ENCODE data around the gene SH2D7. TPM values are rescaled to one million over a fixed set of nuclear protein-coding genes. Genes with fewer than 3 reads are reported as not detected.

SH2D7 gene
- total RNA-seq: not detected

GRCh38 chr15:78092261-78093041 lies at the start of gene SH2D7:
SH2D7 (plus strand) TSS chr15:78092561; CDS start chr15:78092585, 24 bp downstream.

GRCh38 chr15:78077053-78077870 lies 15.1 kb upstream of the SH2D7 start, which contains the start of gene TBC1D2B:
TBC1D2B (minus strand) TSS chr15:78077711; CDS start chr15:78077652, 59 bp downstream.

GRCh38 chr15:78131295-78132061 lies 39.1 kb downstream of the SH2D7 start, which contains the start of gene CIB2:
CIB2 (minus strand) TSS chr15:78131445; CDS start chr15:78131215, 230 bp downstream.

GRCh38 chr15:78149068-78149804 lies 56.9 kb downstream of the SH2D7 start, which contains the start of gene IDH3A:
IDH3A (plus strand) TSS chr15:78149362; CDS start chr15:78149404, 42 bp downstream.

Small RNAs within 50 kb of the gene (small RNA-seq; reads per million reads assigned to genes)
- 0 reads per million in 2 donors for gene RF00092

Other genes with a start within 250 kb of the SH2D7 start
- 10 to 100 TPM; 22.3 to 33.4 TPM for gene TBC1D2B, start 14.8 kb upstream of the SH2D7 start, total RNA-seq
- gene CIB2, start 38.9 kb downstream of the SH2D7 start, total RNA-seq: 10 to 100 TPM; 10.3 to 12.0 TPM
- gene IDH3A, start 56.8 kb downstream of the SH2D7 start, total RNA-seq: 10 to 100 TPM; 38.9 to 65.6 TPM
- gene ACSBG1, start 142.0 kb downstream of the SH2D7 start, total RNA-seq: under 1 TPM; 0.33 to 0.34 TPM
- 10 to 100 TPM; 37.2 to 50.3 TPM for gene DNAJA4, start 172.0 kb downstream of the SH2D7 start, total RNA-seq
- gene SKIC8, start 207.0 kb downstream of the SH2D7 start, total RNA-seq: 100 to 1,000 TPM; 110 to 140 TPM
- not detected for gene CRABP1, start 247.8 kb downstream of the SH2D7 start, total RNA-seq